ENCODE results near the gene LSS. TPM values are rescaled to one million over a fixed set of nuclear protein-coding genes. Genes with fewer than 3 reads are reported as not detected.

Gene LSS
- total RNA-seq, 2 donors from 2014 or later: 38.9 to 68.9 TPM

- Histone ChIP-seq H3K4me3 (no peak overlapping the region), H3K36me3 (replicated peaks in 1 of 2; ENCODE audit: insufficient read depth in 1 of 2, low read depth in 2 of 2) (peaks cover 0 to 22% of the 10 kb centered on the region in 2 donors), H3K4me1 (no peaks in the 10 kb centered on the region), H3K27me3 (no peaks in the 10 kb centered on the region), H3K27ac (no peak overlapping the region), H3K9me3 (no peaks in the 10 kb centered on the region)
- TF ChIP-seq CTCF (IDR thresholded peaks at IDR 0.05) (no peak), POLR2A (IDR thresholded peaks at IDR 0.05) (no peak)
- ATAC-seq (no peak), DNase-seq (peak in 1 of 4 donors; percentile 4)
- intact Hi-C loops (cut with DNase I): no loop called here
- 89 to 93% methylated on average over 14 to 22 of the region's 27 CpGs for WGBS, 2 donors
These were observed 20.5 kb downstream of the LSS start for GRCh38 chr21:46207920-46208591.

DNA sequence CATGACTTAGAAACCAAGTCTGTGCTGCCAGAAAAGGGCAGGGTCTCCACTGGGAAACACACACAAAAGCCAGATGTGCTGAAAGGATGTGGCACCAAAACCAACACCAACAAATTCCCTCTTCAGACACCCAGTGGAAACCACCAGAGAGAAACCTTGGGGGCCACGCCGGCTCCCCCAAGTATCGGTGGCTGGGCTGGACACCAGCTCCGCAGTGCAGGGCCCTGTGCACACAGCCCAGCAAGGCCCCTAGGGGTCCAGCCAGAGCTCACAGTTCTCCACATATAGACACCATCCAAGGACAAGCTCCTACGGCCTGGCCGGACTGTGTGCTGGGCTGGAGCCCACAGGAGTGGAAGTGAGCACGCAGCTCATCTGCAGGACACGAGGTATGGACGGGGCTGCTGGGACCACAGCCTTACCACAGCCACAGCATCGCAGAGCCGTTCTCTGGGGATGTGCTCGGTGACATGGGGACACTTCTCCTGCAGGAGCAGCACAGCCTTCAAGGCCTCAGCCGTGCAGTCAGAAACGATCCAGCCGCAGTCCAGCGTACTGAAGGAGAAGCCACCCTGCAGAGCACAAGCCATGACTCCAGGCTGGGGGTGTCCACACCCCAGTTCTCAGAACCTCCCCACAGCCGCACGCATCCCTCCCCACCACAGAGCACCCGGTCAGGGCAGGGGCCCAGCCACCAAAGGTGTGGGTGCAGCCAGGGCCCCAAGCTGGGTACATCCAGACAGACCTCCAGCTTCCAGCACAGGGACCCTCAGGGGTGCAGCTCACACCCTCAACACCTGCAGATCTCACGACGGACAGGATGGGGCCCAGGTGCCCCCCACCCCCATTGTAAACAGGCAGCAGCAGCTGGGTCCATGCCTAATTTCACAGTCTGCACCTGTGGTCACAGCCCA lies 21.3 kb downstream of the LSS start:
- no peak for TF ChIP-seq CTCF (IDR thresholded peaks at IDR 0.05)
- TF ChIP-seq POLR2A (IDR thresholded peaks at IDR 0.05): no peak
- H3K27ac ChIP-seq: no peak overlapping the region
- H3K4me3 ChIP-seq: no peak overlapping the region
- no peaks in the 10 kb centered on the region for H3K9me3 ChIP-seq
- H3K36me3 ChIP-seq (replicated peaks in 1 of 2; ENCODE audit: insufficient read depth in 1 of 2, low read depth in 2 of 2): peaks cover 0 to 22% of the 10 kb centered on the region in 2 donors
- ATAC-seq: no peak
- peak in 1 of 4 donors; percentile 3 for DNase-seq
- intact Hi-C loops (cut with DNase I): no loop called here
- no peaks in the 10 kb centered on the region for H3K27me3 ChIP-seq
- 94 to 96% methylated on average over 13 to 21 of the region's 21 CpGs for WGBS, 2 donors
- H3K4me1 ChIP-seq: no peaks in the 10 kb centered on the region

DNA sequence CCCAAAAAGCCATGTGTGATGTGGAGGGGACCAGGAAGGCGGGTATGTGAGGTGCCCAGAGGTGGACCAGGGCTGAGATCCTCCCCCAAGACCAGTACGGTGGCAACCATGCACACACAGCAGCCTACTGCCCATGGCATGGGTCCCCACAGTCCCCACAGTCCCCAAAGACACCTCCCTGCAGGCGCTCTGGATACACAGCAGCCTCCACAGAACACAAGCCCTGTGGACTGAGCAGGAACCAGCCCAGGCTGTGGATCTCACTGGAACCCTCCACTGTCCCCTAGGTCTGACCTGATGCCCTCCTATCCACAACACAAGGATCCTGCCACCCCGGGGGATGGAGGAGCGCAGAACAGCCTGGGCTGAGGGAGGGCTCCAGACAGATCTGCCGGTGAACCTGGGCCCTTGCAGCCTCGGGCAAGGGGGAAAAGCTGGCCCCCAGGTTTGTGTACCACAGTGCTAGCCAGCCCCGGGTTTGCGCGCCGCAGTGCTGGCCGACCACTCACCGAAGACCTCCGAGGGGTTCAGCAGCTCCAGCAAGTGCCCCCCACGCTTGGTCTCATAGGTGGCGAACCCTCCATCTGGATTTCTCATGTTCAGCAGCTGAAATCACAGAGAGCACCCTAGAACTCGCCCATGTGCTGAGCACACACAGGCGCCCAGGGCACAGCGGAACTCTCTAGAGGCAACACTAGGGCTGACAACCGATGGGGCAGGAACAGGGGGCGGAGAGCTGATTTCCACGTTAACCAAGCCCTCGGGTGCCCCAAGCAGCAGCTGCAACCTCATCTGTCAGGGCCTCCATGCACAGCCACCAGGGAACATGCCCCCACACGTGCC lies 22.2 kb downstream of the LSS start:
- intact Hi-C loops (cut with DNase I): no loop called here
- peaks cover 0 to 22% of the 10 kb centered on the region in 2 donors for H3K36me3 ChIP-seq (replicated peaks in 1 of 2; ENCODE audit: insufficient read depth in 1 of 2, low read depth in 2 of 2)
- ATAC-seq: no peak

DNA sequence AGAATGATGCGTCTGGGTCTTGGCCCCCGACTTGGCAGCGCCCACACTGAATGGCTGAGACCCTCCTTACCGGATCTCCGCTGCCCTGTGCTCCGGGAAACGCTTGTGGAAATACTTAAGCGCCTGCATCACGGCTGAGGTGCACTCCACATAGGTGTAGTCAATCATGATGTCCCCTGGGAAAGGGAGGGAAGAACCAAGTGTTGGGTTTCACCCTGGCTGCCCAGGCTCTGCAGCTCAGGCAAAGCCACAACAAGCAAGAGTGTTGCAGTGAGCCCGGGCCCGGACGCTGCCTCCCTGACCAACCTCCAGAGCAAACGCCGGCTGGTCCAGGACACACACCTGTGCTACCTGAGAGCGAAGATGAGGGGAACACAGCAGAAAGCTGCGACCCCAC lies 22.8 kb downstream of the LSS start:
- H3K9me3 ChIP-seq: no peaks in the 10 kb centered on the region
- H3K4me1 ChIP-seq: no peaks in the 10 kb centered on the region
- no peak for TF ChIP-seq POLR2A (IDR thresholded peaks at IDR 0.05)
- no peak for TF ChIP-seq CTCF (IDR thresholded peaks at IDR 0.05)
- ATAC-seq: no peak
- H3K36me3 ChIP-seq (replicated peaks in 1 of 2; ENCODE audit: insufficient read depth in 1 of 2, low read depth in 2 of 2): peaks cover 0 to 22% of the 10 kb centered on the region in 2 donors
- H3K4me3 ChIP-seq: no peak overlapping the region
- 90 to 100% methylated on average over 6 to 16 of the region's 16 CpGs for WGBS, 2 donors
- DNase-seq: no peak
- H3K27me3 ChIP-seq: no peaks in the 10 kb centered on the region
- intact Hi-C loops (cut with DNase I): no loop called here
- no peak overlapping the region for H3K27ac ChIP-seq

More for the DNA sequence above, 22.2 kb downstream of the LSS start:
- 86 to 88% methylated on average over 15 to 24 of the region's 24 CpGs for WGBS, 2 donors
- DNase-seq: no peak
- Histone ChIP-seq H3K9me3 (no peaks in the 10 kb centered on the region), H3K27me3 (no peaks in the 10 kb centered on the region), H3K27ac (no peak overlapping the region), H3K4me3 (no peak overlapping the region), H3K4me1 (no peaks in the 10 kb centered on the region)
- TF ChIP-seq CTCF (IDR thresholded peaks at IDR 0.05): no peak
- no peak for TF ChIP-seq POLR2A (IDR thresholded peaks at IDR 0.05)
